Skeletal muscle tissue (tissue), 4 donors: ENCODE results near the gene PLEKHG4B. TPM values are rescaled to one million over a fixed set of nuclear protein-coding genes. Genes with fewer than 3 reads are reported as not detected.
"Not testable (repeated sequence)": the region's sequence is repeated elsewhere in the genome, so short reads cannot be mapped to it uniquely, and the experiment has no call there.

ENCODE experiments used
- H3K27ac ChIP-seq: one replicate; pipeline ENCODE4 v1.7.0; 2013; ENCODE audit warnings: mild to moderate bottlenecking, low read depth, low read length, inconsistent platforms
- H3K27me3 ChIP-seq, 3 donors: one replicate each; pipeline ENCODE4 v1.7.0; 2013; ENCODE audit warnings: low read length in 3 of 3; ENCODE audit not compliant: control insufficient read depth in 3 of 3, insufficient read depth in 3 of 3
- H3K36me3 ChIP-seq, 3 donors: one replicate each; pipeline ENCODE4 v1.7.0; 2013; ENCODE audit warnings: low read length in 3 of 3; ENCODE audit not compliant: control insufficient read depth in 3 of 3, insufficient read depth in 3 of 3
- H3K4me1 ChIP-seq, 3 donors: one replicate each; pipeline ENCODE4 v1.7.0; 2013; ENCODE audit warnings: low read length in 3 of 3, mild to moderate bottlenecking in 3 of 3; ENCODE audit not compliant: control insufficient read depth in 3 of 3, insufficient read depth in 3 of 3
- H3K4me3 ChIP-seq, 3 donors: one replicate each; pipeline ENCODE4 v1.7.0; 2013; ENCODE audit warnings: low read length in 3 of 3
- H3K9ac ChIP-seq, 3 donors: one replicate each; pipeline ENCODE4 v1.7.0; 2013; ENCODE audit warnings: low read length in 3 of 3, mild to moderate bottlenecking in 3 of 3, moderate library complexity in 2 of 3, low read depth in 1 of 3
- H3K9me3 ChIP-seq, 3 donors: one replicate each; pipeline ENCODE4 v1.7.0; 2013; ENCODE audit warnings: low read length in 3 of 3; ENCODE audit not compliant: control insufficient read depth in 3 of 3
- total RNA-seq: library from RNA; depleted of rRNA; stranded (reverse); fragments of >200 nt; gene quantifications from one replicate; pipeline ENCODE4 v1.2.3, GENCODE V29; 2014
- donor health status: Osteomylitis.

Gene PLEKHG4B
- total RNA-seq, 1 donor from 2014 or later: 0.52 TPM

DNA sequence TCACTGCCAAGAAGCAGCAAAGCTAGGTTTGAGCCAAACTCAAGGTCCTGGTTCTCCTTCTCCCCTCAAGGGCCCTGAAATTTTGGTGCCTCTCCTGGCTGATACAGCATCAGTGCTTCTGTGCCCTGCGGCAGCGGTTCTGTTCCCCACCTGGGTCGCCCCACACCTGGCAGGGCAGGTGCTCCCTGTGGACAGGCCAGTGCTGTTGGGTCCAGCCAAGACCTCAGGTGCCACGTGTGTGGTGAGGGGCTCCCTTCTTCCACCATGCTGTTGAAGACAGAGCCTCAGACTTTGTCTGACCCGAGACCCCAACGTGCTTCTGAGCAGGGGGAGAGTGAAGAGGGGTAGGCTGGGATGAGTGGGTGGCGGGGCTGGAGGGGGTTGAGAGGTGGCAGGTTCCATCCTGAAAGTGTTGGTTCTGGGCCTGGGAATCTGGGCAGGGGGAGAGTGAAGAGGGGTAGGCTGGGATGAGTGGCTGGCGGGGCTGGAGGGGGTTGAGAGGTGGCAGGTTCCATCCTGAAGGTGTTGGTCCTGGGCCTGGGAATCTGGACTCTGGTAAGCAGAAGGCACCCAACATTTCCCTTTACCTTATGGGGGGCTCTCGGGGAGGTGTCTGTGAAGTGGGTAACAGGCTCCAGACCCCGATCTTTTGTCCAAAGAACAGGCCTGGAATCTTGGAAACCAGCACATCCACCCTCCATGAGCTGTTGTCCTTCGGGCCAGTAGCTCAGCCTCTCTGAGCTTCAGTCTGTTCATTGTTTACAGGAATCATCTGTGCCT, 2.3 kb downstream of the PLEKHG4B start:
- no peak overlapping the region for H3K4me3 ChIP-seq
- peaks cover 55 to 65% (median 61%) of the 10 kb centered on the region in 3 donors for H3K27me3 ChIP-seq
- no peak overlapping the region for H3K9ac ChIP-seq
- no peaks in the 10 kb centered on the region for H3K36me3 ChIP-seq
- H3K4me1 ChIP-seq: no peaks in the 10 kb centered on the region
- H3K9me3 ChIP-seq: no peaks in the 10 kb centered on the region
- H3K27ac ChIP-seq: no peak overlapping the region

DNA sequence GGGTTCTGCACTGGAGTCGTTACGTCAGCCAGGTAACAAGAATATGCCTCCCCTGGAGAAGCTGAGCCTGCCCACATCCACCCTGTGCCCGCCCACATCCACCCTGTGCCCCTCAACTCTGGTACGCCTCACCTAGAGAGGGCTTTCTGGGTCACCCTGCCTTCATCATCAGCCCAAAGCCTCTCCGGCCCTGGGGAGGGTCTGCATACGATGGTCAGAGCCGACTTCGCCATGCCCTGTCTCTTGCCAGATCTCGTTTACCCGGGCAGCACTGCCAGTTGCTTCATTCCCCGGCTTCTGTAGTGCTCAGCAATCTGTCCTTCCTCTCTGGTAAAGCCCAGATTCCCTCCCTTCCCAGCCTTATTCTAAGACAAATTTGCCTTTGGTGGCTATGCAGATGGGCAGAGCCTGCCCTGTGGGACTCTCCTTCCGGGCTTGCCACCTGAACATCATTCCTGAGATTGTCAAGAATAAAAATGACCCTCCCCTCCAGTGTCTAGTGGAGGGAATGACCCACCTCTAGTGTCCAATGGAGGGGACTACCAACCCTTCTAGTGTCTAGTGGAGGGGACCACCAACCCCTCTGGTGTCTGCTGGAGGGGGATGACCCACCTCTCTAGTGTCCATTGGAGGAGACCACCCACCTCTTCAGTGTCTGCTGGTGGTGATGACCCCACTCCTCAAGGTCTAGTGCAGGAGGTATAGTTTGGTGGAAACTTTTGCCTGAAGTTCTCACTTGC, 3.4 kb downstream of the PLEKHG4B start:
- Histone ChIP-seq H3K27me3 (peaks cover 53 to 60% (median 54%) of the 10 kb centered on the region in 3 donors), H3K36me3 (no peaks in the 10 kb centered on the region), H3K9ac (no peak overlapping the region), H3K4me3 (no peak overlapping the region), H3K9me3 (no peaks in the 10 kb centered on the region), H3K27ac (no peak overlapping the region), H3K4me1 (no peaks in the 10 kb centered on the region)

DNA sequence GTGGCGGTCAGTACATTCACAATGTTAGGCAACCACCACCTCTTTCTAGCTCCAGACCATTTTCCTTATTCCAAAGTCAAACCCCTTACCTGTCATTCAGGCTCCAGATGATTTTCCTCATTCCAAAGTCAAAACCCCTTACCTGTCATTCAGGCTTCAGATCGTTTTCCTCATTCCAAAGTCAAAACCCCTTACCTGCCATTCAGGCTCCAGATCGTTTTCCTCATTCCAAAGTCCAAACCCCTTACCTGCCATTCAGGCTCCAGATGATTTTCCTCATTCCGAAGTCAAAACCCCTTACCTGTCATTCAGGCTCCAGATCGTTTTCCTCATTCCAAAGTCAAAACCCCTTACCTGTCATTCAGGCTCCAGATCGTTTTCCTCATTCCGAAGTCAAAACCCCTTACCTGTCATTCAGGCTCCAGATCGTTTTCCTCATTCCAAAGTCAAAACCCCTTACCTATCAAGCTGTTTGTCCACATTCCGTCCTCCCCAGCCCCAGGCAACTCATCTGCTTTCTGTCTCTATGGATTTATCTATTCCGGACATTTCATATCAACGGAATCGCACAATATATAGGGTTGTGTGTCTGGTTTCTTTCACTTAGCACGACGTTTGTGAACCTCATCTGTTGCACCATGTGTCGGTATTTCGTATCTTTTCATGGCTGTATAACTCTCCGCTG, 5.2 kb downstream of the PLEKHG4B start:
- Histone ChIP-seq H3K27me3 (peaks cover 37 to 45% (median 40%) of the 10 kb centered on the region in 3 donors), H3K4me1 (no peaks in the 10 kb centered on the region)

DNA sequence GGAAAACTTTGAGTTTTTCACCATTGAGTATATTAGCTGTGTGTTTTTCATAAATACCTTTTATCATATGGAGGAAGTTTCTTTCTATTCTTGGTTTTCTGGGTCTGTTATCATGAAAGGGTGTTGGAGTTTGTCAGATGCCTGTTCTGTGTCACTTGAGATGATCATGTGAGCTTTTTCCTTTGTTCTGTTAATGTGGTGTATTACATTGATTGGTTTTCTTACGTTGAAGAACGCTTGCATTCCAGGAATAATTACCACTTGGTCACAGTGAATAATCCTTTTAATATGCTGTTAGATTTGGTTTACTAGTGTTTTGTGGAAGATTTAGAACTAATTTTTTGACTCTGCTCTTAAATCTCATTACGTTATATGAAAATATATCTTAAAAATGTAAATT, 7.8 kb downstream of the PLEKHG4B start:
- Histone ChIP-seq H3K27ac (no peak overlapping the region), H3K27me3 (peaks cover 18 to 35% (median 27%) of the 10 kb centered on the region in 3 donors), H3K36me3 (no peaks in the 10 kb centered on the region), H3K4me1 (no peaks in the 10 kb centered on the region), H3K9ac (no peak overlapping the region), H3K9me3 (no peaks in the 10 kb centered on the region), H3K4me3 (no peak overlapping the region)

More for the DNA sequence above, 5.2 kb downstream of the PLEKHG4B start:
- no peak overlapping the region for H3K4me3 ChIP-seq
- no peaks in the 10 kb centered on the region for H3K36me3 ChIP-seq
- no peak overlapping the region for H3K9ac ChIP-seq
- no peaks in the 10 kb centered on the region for H3K9me3 ChIP-seq
- H3K27ac ChIP-seq: no peak overlapping the region

DNA sequence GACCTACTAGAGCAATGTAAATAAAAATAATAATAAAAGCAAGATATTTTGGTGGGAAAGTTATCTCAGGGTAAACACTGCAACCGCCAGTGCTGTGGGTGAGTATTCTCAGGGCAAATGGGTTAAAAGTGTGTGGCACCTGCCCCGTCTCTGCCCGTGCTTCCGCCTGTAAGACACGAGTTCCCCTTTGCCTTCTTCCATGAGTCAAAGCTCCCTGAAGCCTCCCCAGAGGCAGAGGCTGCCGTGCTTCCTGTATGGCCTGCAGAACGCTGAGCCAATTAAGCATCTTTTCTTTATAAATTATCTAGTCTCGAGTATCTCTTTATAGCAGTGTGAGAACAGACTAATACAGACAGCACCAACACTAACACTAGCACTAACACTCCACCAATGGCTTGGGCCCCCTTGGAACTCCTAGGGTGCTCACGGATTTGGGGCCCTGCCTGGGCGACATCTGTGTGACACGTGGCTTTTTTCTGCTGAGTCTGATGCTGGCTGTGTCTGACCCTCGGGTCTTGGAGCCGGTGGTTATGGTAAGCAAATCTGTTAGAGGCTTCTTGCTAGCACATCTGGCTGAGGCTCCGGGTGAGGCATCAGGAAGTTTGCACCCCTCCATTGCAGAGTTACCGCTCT, 10.6 kb downstream of the PLEKHG4B start:
- no peak overlapping the region for H3K9ac ChIP-seq
- no peak overlapping the region for H3K27ac ChIP-seq
- H3K4me1 ChIP-seq: no peaks in the 10 kb centered on the region
- no peak overlapping the region for H3K4me3 ChIP-seq
- H3K9me3 ChIP-seq: no peaks in the 10 kb centered on the region
- peaks cover 22 to 40% (median 33%) of the 10 kb centered on the region in 3 donors for H3K27me3 ChIP-seq
- no peaks in the 10 kb centered on the region for H3K36me3 ChIP-seq

DNA sequence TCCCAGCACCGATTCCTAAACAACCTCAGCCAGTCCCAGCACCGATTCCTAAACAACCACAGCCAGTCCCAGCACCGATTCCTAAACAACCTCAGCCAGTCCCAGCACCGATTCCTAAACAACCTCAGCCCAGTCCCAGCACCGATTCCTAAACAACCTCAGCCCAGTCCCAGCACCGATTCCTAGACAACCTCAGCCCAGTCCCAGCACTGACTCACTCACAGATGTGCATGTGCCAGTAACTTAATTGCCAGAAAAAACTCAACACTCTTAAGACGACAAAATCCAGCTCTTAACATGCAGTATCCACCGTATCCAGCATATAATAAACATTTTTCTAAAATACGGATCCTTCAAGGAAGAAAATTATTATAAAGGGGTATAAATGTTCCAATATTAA, 12.1 kb downstream of the PLEKHG4B start:
- not testable (repeated sequence) for H3K4me1 ChIP-seq, H3K36me3 ChIP-seq, H3K27ac ChIP-seq, H3K4me3 ChIP-seq, H3K9ac ChIP-seq, H3K9me3 ChIP-seq
- H3K27me3 ChIP-seq: peaks cover 25 to 43% (median 38%) of the 10 kb centered on the region in 3 donors

DNA sequence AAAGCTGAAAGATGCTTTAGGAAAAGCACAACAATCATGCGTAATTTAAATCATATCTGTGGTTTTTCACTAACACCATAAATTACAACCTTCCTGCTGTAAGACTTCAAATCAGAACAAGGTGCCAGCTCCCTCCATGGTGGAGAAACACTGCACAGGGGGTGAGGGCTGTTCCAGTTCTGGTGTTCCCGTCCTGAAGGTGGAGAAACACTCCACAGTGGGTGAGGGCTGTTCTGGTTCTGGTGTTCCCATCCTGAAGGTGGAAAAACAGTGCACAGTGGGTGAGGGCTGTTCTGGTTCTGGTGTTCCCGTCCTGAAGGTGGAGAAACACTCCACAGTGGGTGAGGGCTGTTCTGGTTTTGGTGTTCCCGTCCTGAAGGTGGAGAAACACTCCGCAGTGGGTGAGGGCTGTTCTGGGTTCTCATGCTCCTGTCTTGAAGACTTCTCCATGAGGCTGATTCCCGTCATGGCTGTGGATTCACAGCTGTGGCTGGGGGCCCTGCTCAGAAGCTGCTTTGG, 12.9 kb downstream of the PLEKHG4B start:
- Histone ChIP-seq H3K36me3 (no peaks in the 10 kb centered on the region), H3K27me3 (peaks cover 20 to 40% (median 32%) of the 10 kb centered on the region in 3 donors)

DNA sequence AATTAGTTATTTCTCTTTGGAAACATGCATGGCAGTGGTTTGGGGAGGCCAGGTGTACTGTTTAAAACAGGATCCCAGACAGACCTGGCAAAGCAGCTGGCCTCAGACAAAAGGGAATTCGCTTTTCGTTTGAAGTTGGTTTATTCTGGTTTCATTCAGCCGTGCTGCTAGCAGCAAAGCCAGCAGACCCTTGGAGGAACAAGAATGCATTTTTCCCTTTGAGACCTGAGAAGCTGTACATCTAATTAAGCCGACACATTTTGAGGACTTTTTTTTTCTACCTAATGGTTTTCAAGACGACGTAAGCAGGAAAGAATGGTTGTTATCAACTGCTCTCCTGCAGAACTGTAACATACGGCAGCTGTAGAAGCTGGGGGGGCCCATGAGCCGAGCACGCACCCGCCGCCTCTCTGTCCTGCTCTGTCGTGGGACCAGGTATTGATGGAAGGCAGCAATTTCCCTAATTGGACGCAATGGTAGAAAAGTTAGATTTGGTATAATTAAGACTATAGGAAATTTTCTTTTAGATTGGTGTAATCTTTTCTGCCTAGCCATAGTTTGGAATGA, 13.6 kb downstream of the PLEKHG4B start:
- Histone ChIP-seq H3K4me1 (no peaks in the 10 kb centered on the region), H3K36me3 (no peaks in the 10 kb centered on the region), H3K27ac (no peak overlapping the region), H3K4me3 (no peak overlapping the region), H3K9ac (no peak overlapping the region), H3K27me3 (peaks cover 20 to 39% (median 32%) of the 10 kb centered on the region in 3 donors), H3K9me3 (peaks cover 0 to 4% (median 0%) of the 10 kb centered on the region in 3 donors)

More for the DNA sequence above, 12.9 kb downstream of the PLEKHG4B start:
- Histone ChIP-seq H3K4me3 (no peak overlapping the region), H3K27ac (no peak overlapping the region), H3K4me1 (no peaks in the 10 kb centered on the region), H3K9me3 (peaks cover 0 to 2% (median 0%) of the 10 kb centered on the region in 3 donors), H3K9ac (no peak overlapping the region)

DNA sequence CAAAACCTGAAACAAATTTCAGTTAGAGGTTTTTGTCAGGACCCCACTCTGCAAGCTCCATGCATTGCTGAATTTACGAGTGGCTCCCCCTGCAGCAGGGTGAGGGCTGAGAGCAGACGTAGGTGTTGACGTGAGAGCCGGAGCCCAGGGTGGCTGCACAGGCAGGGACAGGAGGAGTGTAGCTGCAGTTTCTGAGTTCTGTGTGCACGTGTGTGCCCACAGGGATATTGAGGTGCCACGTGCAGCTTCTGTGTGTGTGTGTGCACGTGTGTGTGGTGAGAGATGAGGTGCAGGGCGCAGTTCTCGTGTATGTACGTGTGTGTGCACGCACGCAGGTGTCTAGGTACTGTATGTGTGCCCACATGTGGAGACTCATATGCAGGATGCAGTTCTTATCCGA, 14.6 kb downstream of the PLEKHG4B start:
- peaks cover 20 to 39% (median 32%) of the 10 kb centered on the region in 3 donors for H3K27me3 ChIP-seq
- H3K27ac ChIP-seq: no peak overlapping the region
- no peaks in the 10 kb centered on the region for H3K36me3 ChIP-seq
- no peak overlapping the region for H3K4me3 ChIP-seq
- H3K9me3 ChIP-seq: peaks cover 0 to 4% (median 0%) of the 10 kb centered on the region in 3 donors
- H3K9ac ChIP-seq: no peak overlapping the region
- no peaks in the 10 kb centered on the region for H3K4me1 ChIP-seq
